Measurements from ENCODE around the gene GLO1. TPM values are rescaled to one million over a fixed set of nuclear protein-coding genes. Genes with fewer than 3 reads are reported as not detected.
"Not testable (repeated sequence)": the region's sequence is repeated elsewhere in the genome, so short reads cannot be mapped to it uniquely, and the experiment has no call there.

The GLO1 gene
- polyA plus RNA-seq, 1 donor, result 165 TPM

DNA sequence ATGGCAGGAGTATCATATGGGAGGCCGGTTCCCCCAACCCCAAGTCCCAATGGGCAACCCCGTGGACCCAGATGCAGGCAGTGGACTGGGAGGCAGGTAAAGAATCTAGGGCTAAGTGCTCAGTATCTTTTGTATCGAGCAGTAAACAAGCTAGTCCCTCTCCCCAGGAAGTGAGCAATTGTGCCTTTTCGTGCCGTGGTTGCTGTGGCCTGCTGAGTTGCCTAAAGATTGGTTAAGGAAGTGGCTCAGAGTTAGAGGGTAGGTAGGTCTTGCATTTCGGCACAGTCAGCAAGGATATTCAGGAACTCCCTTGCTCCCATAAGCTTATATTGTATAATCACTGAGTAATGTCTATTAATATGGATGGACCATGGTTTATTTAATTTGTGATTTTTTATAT is 10.9 kb upstream of the GLO1 start:
- no peak for DNase-seq

- no peak for DNase-seq
These were observed 5.6 kb upstream of the GLO1 start for GRCh38 chr6:38708496-38708895.

DNA sequence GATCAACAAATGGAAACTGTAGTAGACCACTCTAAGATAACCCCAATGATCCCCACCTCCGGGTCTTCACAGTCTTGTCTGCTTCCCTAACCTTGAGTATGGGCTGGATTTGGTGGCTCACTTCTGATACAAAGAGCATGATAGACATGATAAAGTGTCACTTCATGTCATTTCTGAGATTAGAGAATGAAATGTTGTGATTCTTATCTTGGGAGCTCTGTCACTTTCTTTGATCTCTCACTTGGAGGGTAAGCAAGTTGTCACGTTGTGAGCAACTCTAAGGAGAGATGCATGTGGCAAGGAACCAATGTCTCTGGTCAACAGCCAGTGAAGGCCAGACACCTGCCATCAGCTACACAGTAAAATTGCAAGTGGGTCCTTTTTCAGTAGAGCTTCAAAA is 3.0 kb upstream of the GLO1 start:
- no peak for DNase-seq

DNA sequence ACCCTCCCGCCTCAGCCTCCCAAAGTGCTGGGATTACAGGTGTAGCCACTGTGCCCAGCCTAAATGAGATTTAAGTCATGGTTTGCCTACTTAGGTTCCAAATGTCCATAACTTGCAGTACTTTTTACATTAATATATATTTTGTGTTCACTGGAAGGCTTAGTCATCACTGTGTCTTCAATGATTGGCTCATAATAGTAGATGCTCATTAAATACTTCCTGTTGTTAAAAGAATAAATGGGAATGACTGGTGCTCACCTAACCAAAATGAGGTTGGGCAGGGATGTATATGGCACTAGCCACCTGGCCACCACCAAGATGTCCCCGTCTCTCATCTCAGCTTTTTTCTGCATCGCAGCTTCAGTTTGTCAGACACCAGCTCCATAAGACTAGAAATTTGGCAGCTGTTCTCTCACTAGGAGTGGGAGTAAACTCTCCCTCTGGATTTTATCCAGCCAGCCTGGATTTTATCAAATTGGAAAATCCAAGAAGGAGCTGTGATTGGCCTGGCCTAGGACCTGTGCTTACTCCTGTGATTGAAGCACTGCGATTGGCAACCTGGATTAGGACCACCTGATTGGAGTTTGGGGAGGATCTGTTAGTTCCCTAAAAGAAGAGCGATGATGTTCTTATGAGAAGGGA is 1.1 kb upstream of the GLO1 start:
- DNase-seq, result peak; percentile 36

- DNase-seq, result no peak
These were observed 1.4 kb downstream of the GLO1 start for GRCh38 chr6:38701551-38701950.

DNA sequence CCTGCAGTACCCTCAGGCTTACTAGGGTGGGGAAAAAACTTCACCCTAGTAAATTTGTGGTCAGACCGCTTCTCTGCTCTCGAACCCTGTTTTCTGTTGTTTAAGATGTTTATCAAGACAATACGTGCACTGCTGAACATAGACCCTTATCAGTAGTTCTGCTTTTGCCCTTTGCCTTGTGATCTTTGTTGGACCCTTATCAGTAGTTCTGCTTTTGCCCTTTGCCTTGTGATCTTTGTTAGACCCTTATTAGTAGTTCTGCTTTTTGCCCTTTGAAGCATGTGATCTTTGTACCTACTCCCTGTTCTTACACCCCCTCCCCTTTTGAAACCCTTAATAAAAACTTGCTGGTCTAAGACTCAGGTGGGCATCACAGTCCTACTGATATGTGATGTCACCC is 3.2 kb downstream of the GLO1 start:
- DNase-seq, result not testable (repeated sequence)

DNA sequence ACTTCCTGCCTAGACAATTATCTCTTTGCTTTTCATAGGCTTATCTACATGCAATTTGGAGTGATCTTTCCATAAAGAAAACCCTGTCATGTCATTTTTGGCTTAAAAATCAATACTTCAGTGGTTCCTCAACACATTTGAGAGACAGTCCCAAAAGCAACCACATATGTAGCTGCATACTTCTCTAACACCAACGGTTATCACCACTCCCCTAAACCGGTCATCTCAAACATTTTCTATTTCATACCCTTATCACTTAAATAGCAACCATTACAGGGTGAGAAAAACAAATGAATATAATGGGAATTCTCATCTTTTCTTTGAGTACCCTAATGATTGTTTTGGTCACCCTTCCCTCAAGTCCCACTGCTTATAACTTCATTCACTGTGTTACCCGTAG is 5.1 kb downstream of the GLO1 start:
- no peak for DNase-seq

- DNase-seq, result no peak
These were observed 6.6 kb downstream of the GLO1 start for GRCh38 chr6:38696345-38696744.

DNA sequence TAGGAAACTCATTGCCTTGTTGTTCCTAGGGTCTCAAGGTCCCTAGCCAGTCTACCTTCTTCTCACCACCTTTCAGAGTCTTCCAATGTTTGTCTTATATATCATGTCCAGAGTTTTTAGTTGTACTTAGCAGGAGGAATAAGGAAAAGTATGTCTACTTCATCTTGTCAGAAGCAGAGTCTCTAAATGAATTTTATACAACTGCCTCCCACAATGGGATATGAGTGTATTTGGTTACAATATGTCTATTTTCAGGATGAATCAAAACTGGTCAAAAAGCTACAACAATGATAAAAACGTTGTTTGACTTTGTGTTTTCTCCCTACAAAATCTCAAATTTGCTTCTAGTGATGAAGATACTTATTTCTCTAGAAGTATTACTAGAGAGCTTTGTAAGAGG is 7.0 kb downstream of the GLO1 start:
- DNase-seq, result no peak

DNA sequence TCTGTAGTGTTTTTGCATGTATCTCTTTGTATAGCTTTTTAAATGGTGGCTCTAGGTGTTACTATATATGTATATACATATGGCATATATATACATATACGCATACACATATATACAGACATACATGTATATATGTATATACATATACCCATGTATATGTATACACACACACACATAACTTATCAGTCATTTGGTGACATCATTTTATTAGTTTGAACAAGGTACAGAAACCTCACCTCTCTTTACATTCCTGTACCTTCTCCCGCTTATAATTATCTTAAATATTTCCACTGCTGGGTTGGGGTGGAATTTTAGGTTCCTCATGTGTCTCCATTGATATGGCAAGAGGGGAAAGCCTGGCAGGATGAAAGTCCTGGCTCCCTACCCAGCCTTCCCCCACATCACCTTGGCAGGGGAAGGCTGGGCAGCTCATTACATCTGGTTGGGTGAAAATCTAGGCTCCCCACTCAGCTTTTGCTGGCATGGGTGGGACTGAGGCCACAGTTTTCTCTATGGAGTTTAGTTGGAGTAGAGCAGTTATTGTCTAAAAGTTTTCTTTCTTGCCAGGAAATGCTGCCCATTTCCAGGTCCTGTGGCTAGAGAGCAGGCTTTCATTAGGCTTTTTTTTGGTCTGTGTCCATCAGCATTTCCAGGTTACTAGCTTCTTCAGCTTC is 7.6 kb downstream of the GLO1 start:
- no peak for DNase-seq

GRCh38 chr6:38688579-38689087 is 14.3 kb downstream of the GLO1 start:
- DNase-seq, result no peak

- no peak for DNase-seq
These were observed 15.4 kb downstream of the GLO1 start for GRCh38 chr6:38687549-38687948.

DNA sequence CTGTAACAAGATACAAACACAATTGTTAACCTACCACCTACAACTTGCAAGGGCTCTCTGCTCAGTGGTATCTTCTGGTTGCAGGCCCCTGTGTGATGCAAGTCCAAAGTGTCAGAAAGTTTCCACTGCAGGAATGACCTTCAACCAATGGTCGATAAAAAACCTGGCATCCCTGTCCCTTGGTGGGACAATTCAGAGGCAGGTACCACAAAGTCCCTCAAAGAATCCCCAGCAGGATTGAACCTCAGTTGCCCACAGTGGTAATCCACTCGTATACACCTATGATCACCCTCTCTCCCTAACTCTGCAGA is 15.9 kb downstream of the GLO1 start:
- DNase-seq, result no peak

GRCh38 chr6:38686270-38687042 is 16.5 kb downstream of the GLO1 start:
- DNase-seq, result no peak

- DNase-seq, result no peak
These were observed 18.0 kb downstream of the GLO1 start for GRCh38 chr6:38684904-38685303.

DNA sequence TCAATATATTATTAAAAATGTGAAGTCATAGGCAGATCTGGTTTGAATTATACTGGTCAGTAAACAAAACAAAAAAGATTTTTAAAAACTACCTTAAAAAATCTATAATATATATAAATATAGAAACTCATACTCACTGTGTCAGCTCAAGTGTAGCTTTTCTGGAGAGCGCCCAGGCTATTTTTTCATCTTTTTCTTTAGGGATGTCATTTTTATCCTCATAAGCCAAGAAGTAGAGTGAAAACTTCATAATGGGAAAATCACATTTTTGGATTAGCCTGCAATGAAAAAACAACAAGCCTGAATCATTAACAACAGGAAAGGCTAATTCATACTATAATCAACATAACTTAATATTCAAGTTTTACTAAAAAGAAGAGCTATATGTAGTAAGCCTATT is 18.7 kb downstream of the GLO1 start:
- no peak for DNase-seq

GRCh38 chr6:38681850-38682249 is 21.1 kb downstream of the GLO1 start:
- no peak for DNase-seq

DNA sequence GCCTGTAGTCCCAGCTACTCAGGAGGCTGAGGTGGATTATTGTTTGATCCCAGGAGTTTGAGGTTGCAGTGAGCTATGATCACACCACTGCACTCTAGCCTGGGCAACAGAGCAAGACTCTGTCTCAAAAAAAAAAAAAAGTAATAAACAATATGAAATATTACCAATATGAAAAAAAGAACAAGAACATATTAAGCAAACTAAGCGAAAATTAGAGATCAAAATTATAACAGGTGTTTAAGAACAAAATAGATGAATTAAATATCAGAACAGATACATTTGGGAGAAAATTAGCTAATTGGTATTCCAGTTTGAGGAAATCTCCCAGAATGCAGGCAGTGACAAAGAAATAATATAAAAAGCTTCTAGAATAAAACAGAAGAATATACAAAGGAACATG is 23.3 kb downstream of the GLO1 start:
- DNase-seq, result no peak

DNA sequence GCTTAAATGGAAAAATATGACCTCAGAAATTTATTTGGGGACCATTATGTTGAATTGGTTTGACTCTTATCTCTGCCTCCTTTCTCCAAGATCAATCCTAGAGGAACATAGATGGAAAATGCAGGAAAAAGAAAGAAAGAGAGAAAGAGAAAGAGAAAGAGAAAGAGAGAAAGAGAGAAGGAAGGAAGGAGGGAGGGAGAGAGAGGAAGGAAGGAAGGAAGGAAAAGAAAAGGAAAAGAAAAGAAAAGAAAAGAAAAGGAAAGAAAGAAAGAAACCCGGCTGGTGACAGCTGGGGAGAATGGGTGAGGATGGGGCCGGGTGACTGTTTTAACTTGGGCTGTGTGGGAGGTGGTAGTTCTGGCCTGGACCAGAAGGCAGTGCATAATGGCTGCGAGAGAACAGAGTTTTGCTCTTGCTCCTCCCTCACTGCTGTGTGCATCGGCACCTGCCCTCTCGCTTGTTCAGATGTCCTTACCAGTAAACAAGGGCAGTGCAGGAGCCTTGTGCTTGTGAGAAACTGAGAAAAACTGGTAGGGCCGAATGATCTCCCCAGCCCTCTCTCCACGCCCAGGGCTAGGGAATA is 24.7 kb downstream of the GLO1 start:
- no peak for DNase-seq

DNA sequence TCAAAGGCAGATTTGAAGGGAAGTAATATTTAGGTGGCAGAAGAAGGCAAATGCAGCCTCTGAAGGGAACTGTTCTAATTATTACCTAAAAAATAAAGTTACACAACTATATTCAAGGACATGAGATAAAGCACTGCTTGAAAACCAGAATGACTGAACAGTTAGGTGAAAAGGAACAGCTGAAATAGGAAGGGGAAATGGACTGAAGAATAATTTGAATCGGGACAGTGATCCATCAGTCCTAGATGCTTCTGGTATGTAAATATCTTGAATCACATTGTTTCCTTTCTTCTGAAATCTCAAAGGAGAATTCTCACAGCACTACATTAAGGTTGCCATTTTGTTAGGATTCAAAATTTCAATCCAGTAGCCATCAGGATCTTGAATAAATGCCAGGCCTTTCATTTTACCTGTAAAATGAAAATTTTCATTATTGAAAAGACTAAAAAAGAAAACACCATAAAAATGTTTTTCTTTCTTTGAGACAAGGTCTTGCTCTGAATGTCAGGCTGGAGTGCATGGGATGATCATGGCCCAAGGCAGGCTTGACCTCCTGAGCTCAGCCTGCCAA is 25.9 kb downstream of the GLO1 start:
- DNase-seq, result no peak

- DNase-seq, result no peak
These were observed 26.5 kb downstream of the GLO1 start for GRCh38 chr6:38676236-38676973.
